ENCODE results near the gene GLIS1.

DNA sequence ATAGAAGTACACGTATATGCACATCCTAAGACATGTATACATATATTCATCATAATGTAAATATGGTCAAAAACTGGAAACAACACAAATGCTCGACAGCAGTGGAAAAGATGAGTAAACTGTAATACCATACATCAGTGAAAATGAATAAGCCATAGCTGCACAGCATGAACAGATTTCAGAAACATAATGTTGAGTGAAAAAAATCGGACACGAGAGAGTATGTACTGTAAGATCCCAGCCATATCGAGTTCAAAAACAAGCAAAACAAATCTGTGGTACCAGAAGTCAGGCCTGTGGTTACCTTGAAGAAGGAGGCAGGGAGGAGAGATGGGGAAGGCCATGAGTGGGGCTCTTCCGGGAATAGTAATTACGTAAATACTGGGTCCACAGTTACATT is 90.4 kb downstream of the GLIS1 start:
- TF ChIP-seq, protein P1, sequence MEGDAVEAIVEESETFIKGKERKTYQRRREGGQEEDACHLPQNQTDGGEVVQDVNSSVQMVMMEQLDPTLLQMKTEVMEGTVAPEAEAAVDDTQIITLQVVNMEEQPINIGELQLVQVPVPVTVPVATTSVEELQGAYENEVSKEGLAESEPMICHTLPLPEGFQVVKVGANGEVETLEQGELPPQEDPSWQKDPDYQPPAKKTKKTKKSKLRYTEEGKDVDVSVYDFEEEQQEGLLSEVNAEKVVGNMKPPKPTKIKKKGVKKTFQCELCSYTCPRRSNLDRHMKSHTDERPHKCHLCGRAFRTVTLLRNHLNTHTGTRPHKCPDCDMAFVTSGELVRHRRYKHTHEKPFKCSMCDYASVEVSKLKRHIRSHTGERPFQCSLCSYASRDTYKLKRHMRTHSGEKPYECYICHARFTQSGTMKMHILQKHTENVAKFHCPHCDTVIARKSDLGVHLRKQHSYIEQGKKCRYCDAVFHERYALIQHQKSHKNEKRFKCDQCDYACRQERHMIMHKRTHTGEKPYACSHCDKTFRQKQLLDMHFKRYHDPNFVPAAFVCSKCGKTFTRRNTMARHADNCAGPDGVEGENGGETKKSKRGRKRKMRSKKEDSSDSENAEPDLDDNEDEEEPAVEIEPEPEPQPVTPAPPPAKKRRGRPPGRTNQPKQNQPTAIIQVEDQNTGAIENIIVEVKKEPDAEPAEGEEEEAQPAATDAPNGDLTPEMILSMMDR (IDR thresholded peaks at IDR 0.05; ENCODE audit: poor library complexity), result no peak
- TF ChIP-seq EZH2 (IDR thresholded peaks at IDR 0.05; ENCODE audit: borderline replicate concordance) (no peak), EZH2phosphoT487 (IDR thresholded peaks at IDR 0.05; ENCODE audit: low read depth, severe bottlenecking, unreplicated experiment) (no peak)
